GM06990 (cell line): Measurements from ENCODE around the gene IRF2BP2.

Experiments
- DNase-seq: peaks from one replicate; pipeline ENCODE4 v3.0.0-alpha.2; 2011; ENCODE audit not compliant: insufficient read length; ENCODE audit errors: extremely low read depth
- H3K27me3 ChIP-seq: replicated peaks from 2 replicates; pipeline ENCODE4 v1.6.0; 2011; ENCODE audit warnings: low read length; ENCODE audit not compliant: control insufficient read depth, insufficient read depth
- H3K36me3 ChIP-seq: 2 replicates; pipeline ENCODE4 v1.5.1; 2011; ENCODE audit warnings: low read length; ENCODE audit not compliant: control insufficient read depth, insufficient read depth
- H3K4me3 ChIP-seq: replicated peaks from 2 replicates; pipeline ENCODE4 v1.5.1; 2011; ENCODE audit warnings: low read depth, mild to moderate bottlenecking, control low read depth, low read length
- TF ChIP-seq, protein P1 (sequence below): IDR thresholded peaks from 2 replicates; pipeline ENCODE4 v1.5.1; 2011; ENCODE audit warnings: low read length, control low read depth, mild to moderate bottlenecking, inconsistent platforms; ENCODE audit not compliant: insufficient read depth, poor library complexity, severe bottlenecking

The IRF2BP2 gene

DNA sequence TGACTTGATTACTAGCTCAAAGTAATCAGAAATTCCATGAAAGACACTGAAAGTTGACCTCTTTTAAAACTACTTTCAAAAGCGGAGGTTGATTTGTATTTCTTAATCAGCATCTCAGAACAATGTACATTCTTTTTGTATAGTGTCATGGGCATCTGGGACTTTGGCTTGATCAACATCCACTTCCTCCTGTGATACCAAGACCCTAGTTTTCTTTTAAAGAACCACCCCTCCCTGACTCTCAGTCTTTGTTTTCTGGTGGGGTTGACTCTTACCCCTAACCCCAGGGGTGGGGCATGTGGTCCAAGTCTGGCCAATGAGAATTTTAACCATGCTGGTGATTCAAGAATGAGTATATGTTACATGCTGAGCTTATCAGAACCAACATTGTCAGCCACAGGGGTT lies 21.7 kb upstream of the IRF2BP2 start:
- TF ChIP-seq, protein P1, sequence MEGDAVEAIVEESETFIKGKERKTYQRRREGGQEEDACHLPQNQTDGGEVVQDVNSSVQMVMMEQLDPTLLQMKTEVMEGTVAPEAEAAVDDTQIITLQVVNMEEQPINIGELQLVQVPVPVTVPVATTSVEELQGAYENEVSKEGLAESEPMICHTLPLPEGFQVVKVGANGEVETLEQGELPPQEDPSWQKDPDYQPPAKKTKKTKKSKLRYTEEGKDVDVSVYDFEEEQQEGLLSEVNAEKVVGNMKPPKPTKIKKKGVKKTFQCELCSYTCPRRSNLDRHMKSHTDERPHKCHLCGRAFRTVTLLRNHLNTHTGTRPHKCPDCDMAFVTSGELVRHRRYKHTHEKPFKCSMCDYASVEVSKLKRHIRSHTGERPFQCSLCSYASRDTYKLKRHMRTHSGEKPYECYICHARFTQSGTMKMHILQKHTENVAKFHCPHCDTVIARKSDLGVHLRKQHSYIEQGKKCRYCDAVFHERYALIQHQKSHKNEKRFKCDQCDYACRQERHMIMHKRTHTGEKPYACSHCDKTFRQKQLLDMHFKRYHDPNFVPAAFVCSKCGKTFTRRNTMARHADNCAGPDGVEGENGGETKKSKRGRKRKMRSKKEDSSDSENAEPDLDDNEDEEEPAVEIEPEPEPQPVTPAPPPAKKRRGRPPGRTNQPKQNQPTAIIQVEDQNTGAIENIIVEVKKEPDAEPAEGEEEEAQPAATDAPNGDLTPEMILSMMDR = no peak
- DNase-seq = no peak
- no peaks in the 10 kb centered on the region for H3K36me3 ChIP-seq
- no peaks in the 10 kb centered on the region for H3K27me3 ChIP-seq
- H3K4me3 ChIP-seq = no peak overlapping the region

DNA sequence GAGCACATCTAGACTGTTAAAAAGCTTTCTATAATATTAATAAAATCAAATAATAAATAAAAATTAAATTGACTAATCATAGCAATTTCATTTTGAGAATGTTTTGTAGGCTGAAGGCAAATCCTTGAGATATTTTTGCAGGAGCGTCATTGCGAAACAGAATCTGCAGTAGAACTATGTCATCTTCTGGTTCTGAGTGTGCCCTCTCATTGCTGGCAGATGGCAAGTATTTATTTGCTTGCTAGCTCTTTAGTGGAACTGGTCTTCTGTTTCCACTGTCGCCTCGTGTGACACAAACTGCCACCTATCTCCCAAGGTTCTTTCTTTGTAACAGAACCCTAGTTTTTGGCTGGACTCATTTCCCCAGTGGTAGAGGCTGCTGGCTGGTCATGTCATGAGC lies 19.0 kb upstream of the IRF2BP2 start:
- TF ChIP-seq, protein P1 = no peak
- no peaks in the 10 kb centered on the region for H3K36me3 ChIP-seq
- H3K27me3 ChIP-seq = no peaks in the 10 kb centered on the region
- H3K4me3 ChIP-seq = no peak overlapping the region
- no peak for DNase-seq

DNA sequence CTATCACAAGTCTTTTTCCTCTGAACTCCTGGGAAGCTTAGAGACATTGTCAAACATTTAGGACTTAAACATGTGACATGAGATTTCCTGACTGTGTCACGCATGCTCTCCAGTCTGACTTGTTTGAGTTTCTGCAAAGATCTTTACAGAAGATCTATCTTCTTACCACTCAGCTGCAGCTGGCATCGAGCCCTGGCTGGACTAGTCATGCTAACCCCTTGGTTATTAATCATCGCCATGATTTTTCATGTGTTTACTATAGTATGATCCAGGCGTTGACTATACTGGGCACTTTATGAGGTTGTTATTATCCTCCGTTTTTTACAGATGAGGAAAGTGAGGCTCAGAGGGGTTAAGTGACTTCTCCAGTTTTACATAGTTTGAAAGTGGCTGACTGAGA lies 18.1 kb upstream of the IRF2BP2 start:
- Histone ChIP-seq H3K27me3 (no peaks in the 10 kb centered on the region), H3K4me3 (no peak overlapping the region), H3K36me3 (no peaks in the 10 kb centered on the region)
- no peak for DNase-seq
- TF ChIP-seq, protein P1 = no peak

DNA sequence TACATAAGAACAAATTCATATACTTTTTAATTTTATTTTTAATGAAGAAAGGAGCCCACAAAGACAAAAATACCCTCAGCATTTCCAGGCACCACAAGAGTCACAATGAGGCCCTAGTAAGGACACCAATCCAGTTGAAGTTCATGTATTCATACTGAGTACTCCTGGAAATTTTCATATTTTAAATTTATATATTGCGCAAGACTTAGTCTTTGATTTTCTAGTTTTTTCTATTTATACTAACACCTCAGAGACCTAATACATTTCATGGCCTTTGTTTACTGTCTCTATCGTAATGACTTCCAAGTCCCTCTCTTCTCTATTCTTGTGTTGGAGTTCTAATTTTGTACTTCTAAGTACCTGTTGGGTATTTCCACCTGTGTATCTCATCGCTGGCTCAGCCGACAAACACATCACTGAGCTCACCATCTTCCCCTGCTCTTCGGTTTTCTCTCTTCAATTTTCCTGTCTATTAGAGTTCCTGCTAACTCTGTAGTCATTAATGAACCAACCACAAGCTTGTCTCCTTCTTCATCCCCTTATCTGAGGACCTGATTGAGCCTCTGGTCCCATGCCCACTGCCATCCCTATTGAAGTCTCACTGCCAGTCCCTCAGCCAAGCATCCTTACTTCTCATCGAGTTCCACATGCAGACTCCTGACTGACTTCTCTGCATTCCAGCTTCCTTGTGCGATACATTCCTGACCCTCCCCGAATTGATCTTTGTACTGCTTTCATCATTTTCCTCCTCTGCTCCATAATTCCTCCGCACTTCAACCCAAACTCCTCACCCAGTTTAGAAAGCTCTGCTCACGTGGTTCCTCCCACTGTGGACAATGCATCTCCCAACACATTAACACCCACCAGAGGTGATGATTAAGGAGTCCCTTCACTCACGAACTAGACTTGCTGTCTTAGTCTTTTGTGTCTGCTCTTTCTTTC lies 17.3 kb upstream of the IRF2BP2 start:
- H3K4me3 ChIP-seq = no peak overlapping the region
- no peak for DNase-seq

DNA sequence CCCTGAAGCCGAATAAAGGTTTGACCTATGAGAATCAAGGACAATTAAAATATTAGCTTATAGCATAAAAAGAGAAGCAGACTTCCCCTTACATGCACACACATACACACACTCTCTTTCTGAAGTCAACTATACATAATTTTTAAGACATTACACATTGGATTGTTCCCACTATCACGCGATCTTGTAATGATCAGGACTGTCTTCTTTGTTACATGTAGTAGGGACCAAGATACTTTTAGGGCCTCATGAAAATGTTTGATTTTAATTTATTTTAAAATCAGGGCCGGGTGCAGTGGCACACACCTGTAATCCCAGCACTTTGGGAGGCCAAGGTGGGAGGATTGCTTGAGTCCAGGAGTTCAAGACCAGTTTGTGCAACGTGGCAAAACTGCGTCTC lies 16.4 kb upstream of the IRF2BP2 start:
- DNase-seq = no peak
- H3K36me3 ChIP-seq = no peaks in the 10 kb centered on the region
- H3K4me3 ChIP-seq = no peak overlapping the region
- H3K27me3 ChIP-seq = no peaks in the 10 kb centered on the region
- TF ChIP-seq, protein P1 = no peak

More for the DNA sequence above, 17.3 kb upstream of the IRF2BP2 start:
- TF ChIP-seq, protein P1 = no peak
- no peaks in the 10 kb centered on the region for H3K27me3 ChIP-seq
- no peaks in the 10 kb centered on the region for H3K36me3 ChIP-seq
